ENCODE measurements around the gene INHA.

INHA gene, protein sequence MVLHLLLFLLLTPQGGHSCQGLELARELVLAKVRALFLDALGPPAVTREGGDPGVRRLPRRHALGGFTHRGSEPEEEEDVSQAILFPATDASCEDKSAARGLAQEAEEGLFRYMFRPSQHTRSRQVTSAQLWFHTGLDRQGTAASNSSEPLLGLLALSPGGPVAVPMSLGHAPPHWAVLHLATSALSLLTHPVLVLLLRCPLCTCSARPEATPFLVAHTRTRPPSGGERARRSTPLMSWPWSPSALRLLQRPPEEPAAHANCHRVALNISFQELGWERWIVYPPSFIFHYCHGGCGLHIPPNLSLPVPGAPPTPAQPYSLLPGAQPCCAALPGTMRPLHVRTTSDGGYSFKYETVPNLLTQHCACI

DNA sequence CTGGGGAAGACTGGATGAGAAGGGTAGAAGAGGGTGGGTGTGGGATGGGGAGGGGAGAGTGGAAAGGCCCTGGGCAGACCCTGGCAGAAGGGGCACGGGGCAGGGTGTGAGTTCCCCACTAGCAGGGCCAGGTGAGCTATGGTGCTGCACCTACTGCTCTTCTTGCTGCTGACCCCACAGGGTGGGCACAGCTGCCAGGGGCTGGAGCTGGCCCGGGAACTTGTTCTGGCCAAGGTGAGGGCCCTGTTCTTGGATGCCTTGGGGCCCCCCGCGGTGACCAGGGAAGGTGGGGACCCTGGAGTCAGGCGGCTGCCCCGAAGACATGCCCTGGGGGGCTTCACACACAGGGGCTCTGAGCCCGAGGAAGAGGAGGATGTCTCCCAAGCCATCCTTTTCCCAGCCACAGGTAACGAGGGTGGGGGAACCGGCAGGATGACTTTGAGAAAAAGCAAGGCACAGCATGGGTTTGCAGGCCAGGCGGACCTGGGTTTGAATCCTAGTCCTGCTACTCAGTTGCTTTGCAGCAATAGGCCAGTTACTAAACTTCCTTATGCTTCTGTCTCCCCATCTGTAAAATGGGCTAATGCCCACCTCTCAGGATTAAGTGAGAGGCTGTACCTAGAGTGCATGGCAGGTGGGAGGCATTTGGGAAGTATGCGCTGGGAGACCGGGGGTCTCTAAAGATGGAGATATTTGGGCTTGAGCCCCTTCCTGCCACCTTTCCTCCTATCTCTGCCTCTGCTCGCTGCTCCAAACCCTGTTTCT lies at the start of gene INHA:
INHA (plus strand) TSS at position 74 of the 765 bp plus-strand sequence; CDS start at position 139, 65 bp downstream.
- FAIRE-seq (no peak), DNase-seq (ENCODE audit: low spot score) (no peak)

DNA sequence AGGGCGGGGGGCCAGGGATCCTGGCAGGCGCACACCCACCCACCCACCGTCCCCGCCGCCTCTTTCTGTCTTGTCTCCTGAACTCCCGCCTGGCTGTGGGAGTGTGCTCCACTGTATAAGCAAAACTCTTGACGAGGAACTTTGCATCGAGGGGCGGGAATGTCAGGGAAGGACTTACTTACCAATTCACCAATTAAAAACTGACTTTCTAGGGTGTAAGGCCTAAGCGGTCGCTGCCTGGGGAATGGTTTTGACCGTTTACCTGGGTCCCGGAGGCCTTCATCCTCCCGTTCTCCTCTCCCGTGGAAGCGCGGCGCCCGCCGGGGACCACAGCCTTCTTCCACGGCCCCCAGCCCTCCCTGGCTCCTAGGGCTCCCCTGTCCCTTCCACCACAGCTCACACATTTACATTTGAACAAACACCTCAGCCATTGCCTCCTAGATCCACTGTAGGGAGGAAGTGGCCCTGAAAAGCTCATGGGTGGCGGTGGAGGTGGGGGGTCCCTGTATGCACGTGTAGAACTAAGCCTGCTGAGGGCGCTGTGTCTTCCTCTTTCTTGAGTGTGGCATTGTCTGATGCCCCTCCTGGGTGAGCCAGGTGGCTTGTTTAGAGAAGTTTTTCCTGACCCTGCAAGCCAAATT lies 49.0 kb upstream of the INHA start:
- FAIRE-seq (no peak), DNase-seq (ENCODE audit: low spot score) (no peak)

DNA sequence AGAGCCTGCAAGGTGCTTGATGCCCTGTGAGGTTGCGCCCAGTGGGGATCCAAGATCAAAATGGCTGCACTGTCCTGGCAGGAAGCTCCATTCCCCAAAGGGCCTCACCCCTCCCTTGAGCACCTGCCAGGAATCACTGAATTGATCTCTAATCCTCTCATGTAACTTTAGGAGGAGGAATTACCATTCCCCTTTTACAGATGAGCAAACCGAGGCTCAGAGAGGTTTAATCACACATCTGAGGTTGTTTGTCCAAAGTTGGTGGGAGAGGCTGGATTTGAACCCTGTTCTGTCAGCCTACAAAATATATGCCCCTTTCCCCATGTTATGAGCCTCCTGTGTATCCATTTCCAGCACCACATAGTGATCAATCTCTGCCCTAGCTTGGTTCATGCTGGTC lies 47.3 kb upstream of the INHA start:
- FAIRE-seq (no peak), DNase-seq (ENCODE audit: low spot score) (no peak)

DNA sequence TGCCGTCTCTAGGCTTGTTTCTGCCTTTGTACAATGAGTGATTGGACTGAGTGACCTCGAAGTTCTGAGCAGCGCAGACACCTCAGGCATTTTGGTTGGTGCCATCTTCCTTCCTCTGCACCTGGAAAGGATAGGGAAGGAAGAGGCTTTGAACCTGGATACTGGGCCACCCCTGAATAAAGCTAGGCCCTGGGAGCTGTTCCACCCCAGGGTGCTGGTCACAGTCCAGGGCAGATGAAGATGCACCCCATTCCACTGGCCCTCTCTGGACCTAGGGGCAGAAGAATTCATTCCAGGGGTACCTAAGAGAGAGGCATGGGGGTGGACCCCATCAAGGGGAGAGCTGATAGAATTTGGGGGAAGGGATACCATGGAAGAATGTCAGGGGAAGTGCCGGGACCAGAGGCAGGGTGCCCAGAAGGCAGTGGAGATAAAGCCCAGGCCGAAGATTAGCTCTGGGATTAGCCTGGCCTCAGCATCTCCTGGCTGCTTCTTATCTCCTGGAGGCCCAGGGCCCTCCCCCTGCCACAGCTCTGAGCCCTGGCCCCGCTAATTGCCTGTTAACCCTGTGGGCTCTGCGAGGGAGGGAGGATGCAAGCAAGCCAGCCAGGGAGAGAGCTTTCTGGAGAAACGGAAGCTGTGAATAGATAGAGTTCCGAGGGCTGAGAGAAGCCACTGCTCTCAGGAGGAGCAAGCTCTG lies 46.4 kb upstream of the INHA start:
- DNase-seq (ENCODE audit: low spot score) (no peak), FAIRE-seq (no peak)

DNA sequence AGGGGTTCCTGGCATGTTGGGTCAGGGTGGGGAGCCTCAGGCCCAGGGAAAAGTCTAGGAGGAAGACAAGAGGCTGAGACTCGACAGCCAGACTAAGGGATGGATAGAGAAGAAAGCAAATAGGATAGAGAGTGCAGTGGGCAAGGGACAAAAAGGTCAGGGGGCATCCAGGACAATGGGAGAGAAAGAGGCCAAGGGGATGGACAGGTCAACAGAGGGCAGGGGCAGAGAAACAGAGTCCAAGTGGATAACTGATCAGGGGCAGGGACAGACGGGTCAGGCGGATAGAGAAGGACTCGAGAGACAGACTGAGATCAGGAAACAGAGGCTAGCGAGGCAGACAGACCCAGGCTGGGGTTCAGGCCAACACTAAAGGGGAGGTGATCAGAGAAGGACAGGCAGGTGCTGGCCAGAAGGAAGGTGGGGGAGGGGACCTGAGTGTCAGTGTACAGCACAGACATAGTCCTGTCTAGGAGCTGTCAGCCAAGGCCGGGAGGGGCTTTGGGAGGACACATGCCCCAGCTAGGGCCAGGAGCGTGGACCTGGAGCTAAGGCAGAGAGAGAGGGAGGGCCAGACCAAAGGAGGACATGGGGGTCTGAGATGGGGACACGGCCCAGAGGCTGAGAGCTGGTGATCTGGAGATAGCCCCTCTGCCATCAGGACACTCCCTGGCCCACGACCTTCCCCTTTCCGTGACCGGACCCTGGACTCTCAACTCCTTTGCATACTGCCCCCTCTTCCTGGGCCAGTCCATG lies 45.6 kb upstream of the INHA start:
- FAIRE-seq (no peak), DNase-seq (ENCODE audit: low spot score) (no peak)

DNA sequence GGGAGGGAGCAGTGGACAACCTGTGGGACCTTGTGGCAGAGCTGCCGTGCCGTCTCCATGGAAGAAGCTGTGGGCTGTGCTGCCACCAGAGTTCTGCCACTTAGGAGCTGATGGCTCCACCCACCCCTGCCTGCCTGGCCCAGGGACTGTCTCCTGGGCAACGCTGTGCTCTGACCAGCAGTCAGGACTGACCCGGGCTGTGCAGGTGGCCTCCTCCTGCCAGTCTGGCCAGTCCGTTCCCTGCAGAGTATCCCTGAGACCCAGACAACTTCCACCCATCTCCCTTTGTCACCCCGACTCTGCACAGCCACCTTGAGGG lies 45.1 kb upstream of the INHA start:
- FAIRE-seq, result no peak

DNA sequence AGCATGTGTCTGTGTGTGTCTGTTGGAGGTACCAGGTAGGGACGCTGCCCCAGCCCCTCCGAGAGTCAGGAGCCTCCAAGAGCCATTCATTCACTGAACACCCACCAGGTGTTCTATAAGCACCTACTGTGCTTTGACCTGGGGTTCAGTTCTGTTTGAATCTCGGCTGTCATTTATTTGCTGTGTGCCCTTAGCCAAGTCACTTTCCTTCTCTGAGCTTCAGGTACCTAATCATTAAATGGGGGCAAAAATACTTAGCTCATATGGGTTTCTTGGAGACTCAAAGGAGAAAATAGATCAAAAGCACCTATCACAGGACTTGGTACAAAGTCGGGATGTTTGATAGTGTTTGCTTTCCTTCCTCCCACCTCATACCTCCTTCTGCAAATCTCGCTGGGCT lies 44.6 kb upstream of the INHA start:
- FAIRE-seq, result no peak
- no peak for DNase-seq (ENCODE audit: low spot score)

More for the DNA sequence above, 45.1 kb upstream of the INHA start:
- DNase-seq (ENCODE audit: low spot score), result no peak

DNA sequence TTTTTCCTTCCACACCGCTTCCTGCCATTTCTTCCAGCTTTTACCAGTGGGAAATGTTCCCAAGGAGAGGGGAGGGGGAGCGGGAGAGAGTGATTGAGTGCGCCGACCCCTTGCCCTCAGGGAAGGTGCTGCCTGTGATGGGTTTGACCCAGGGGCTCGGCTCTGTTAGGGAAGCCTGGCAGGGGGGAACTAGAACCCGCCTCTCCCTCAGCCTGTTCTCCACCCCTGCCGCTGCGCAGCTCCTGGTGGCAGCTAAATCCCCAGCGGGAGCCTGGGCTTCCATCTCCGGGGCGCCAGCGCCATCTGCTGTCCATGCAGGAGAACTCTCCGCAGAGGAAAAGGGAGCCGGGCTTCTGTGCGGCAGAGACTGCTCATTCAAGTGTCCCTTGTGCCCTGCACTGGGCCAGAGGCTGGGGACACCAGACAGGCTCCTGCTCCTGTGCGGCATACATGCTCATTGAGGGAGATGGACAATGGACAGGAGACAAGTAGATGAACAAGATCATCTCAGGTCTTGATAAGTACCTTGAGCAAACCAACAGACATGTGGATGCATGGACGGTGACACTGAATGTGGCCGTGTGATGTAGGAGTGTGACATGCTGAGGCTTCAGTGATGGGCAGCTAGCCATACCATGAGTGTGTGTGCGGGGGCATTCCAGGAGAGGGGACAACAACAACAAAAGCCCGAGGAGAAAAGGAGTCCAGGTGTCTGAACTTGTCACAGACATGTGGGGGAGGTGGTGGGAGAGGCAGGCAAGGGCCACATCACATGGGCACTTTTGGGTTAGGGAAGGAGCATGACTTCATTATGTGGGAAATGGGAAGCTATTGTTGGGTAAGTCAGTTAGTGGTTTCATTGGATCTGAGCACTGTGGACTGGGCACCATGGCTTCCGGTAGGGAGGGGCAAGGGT lies 41.8 kb upstream of the INHA start:
- no peak for FAIRE-seq
- peak; percentile 70 for DNase-seq (ENCODE audit: low spot score)

DNA sequence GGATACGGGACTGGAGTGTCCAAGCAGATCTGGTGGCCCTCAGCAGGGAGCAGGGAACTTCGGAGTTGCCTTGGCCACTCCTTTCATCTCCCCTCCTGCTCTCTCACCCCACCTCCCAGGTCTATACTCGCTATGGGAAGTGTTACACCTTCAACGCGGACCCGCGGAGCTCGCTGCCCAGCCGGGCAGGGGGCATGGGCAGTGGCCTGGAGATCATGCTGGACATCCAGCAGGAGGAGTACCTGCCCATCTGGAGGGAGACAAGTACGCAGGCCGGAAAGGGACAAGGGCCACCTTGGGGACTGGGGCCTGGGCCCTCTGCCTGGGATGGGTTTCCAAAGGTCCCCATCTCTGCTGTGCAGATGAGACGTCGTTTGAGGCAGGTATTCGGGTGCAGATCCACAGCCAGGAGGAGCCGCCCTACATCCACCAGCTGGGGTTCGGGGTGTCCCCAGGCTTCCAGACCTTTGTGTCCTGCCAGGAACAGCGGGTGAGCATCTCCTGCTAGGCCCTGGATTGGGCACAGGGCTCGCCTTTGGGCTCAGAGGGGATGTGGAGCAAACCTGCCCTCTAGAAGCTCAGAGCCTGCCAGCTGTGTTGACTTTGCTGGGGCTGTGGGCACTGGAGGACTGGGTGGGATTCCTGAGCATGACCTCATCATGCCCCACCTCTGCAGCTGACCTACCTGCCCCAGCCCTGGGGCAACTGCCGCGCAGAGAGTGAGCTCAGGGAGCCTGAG lies 40.3 kb upstream of the INHA start:
- DNase-seq (ENCODE audit: low spot score), result no peak
- no peak for FAIRE-seq

DNA sequence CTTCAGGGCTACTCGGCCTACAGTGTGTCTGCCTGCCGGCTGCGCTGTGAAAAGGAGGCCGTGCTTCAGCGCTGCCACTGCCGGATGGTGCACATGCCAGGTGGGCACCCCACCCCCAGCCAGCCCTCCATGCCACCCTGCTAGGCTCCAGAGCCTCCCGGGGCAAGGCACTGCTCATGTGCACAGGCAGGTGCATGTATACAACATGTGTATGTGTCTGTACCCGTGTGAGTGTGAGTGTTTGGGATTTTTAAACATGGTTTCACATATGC lies 39.8 kb upstream of the INHA start:
- FAIRE-seq, result no peak

DNA sequence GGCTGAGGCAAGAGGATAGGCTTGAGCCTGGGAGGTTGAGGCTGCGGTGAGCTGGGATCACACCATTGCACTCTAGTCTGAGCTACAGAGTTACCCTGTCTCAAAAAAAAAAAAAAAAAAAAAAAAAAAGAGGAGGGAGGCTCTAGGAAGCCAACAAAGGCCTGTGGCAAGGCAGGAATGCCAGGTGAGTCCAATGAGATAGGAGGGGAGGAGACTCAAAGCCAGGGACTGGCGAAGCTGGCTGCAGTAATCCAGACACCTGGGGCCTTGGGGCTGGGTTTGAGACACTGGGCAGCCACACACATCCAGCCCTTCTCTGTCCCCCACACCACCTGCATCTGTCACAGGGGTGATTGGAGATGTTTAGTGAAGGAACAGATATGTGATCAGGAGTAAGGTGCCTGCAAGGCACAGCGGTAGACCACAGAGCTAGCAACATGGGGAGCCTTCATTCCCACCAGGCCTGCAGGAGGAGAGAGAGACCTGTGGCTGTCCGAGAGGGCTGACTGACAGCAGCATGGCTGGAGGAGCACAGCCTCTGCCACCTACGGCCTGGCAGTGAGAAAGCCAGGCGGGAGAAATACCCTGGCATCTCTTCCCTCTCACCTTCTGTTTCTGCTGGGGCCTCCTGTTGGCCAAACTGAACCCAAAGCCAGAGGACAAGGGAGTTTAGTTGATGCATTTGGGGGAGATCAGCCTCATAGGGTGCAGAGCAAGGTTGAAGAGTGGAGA lies 38.0 kb upstream of the INHA start:
- no peak for FAIRE-seq

More for the DNA sequence above, 39.8 kb upstream of the INHA start:
- no peak for DNase-seq (ENCODE audit: low spot score)

DNA sequence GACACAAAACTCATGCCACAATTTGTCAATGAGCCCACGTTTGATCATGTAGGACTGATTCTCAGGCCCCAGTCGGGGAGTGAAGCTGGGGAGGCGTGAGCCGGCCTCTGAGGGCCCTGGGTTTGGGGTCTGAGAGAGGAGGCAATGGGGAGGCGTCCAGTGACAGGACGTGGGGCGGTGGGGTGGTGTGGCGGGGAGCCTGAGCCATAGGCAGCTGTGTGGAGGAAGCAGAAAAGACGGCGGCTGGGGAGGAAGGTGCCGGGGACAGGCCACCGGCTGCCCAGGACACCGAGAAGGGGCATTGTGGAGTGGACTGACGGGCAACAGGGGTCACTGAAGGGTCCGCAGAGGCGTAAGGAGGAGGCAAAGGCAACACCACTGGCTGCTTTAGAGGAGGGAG lies 35.7 kb upstream of the INHA start:
- no peak for FAIRE-seq
- DNase-seq (ENCODE audit: low spot score), result no peak

More for the DNA sequence above, 38.0 kb upstream of the INHA start:
- DNase-seq (ENCODE audit: low spot score), result no peak

DNA sequence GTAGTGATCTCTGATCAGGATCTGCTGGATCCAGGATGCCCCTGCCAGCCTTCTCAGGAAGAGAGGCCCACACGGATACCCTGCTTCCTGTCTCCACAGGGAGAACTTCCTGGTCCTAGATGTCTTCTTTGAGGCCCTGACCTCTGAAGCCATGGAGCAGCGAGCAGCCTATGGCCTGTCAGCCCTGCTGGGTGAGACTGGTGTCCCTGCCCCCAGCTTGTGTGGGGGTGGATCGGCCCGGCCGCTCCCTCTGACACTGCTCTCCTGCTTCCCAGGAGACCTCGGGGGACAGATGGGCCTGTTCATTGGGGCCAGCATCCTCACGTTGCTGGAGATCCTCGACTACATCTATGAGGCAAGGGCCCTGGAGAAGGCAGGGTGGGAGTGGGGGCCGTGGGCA lies 35.1 kb upstream of the INHA start:
- no peak for FAIRE-seq
- DNase-seq (ENCODE audit: low spot score), result no peak

DNA sequence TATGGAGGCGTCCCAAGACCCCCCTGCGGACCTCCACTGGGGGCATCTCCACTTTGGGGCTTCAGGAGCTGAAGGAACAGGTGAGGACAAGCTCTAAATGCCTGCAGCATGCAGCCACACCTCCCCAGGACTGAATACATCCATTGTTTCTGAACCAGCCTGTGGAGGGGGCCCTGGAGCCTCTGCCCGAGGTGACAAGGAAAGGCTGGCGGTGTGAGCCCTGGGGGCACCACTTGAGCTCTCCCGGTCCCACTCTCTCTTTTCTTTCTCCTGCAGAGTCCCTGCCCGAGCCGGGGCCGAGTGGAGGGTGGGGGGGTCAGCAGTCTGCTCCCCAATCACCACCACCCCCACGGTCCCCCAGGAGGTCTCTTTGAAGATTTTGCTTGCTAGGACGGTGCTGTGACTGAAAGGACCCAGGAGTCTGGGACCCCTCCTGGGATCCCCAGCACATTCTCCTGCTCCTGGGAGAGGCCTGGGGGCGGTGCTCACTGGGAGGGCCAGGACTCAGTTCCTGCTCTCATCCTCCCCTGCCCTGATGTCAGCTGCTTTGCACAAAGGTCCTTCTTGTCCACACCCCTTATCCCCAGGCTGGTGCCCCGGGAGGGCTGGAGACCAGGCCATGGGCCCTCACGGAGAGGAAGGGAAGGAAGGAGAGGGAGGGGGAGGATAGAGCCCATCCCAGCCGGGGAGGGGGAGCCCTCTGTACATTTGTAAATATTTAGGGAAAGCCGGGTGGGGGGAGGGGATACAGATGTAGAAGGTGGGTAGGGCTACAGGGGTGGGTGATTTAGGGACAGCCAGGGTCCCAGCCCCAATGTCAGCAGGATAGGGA lies 34.2 kb upstream of the INHA start:
- FAIRE-seq, result no peak
- DNase-seq (ENCODE audit: low spot score), result no peak

DNA sequence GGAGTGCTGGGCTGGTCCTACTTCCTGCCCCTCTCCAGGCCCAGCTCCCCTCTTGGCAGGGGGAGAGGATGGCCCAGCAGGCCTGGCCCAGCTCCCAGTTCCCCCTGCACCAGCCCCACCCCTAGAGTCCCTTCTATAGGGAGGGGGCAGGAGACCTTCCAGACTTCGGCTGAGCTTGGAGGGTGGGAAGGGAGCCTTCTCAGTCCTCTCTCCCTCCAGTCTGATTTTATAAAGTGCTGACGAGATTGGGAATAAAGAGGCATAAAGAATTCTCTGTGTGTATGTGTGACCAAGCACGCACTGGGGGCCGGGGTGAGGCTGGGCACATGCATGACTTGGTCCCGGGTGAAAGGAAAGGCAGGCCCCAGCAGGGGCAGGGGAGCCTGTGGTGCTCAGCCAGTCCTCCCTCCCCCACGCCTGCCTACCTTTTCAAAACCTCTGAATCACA lies 33.6 kb upstream of the INHA start:
- DNase-seq (ENCODE audit: low spot score) (no peak), FAIRE-seq (no peak)

DNA sequence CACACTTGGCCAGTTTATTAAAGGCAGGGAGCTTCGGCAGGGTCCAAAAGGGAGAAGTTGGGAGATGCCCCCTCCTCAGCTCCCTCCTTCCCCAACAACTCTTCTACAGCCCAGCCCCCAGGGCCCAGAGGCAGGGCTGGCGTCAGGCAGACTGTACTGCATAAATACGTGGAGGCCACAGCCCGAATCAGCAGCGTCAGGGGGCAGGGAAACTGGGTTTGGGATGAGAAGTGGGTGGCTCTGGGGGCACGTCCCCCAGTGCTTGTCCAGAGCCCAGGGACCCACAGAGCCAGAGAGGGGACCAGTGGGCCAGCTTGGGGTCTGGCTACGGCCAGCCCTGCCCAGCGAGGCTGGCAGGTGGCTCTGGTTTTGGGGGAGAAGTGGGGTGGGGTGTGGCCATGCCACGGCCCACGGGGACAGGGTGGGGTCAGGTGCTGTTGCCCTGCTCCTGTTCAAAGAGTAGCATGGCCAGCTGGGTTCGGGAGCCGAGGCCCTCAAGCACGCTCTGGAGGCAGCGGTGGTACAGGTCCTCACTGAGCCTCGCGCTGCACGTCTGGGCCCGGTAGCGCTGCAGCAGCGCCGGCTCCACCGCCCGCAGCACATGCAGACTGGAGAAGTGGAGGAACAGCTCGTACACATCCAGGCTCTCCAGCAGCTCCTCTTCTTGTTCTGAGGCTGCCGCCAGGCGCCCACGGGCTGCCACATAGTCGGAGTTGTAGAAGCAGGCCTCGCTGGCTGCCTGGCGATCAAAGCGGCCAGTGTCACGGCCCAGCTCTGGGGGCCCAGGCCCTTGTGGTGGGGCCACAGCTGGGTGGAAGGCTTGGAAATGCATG lies 32.9 kb upstream of the INHA start:
- FAIRE-seq (no peak), DNase-seq (ENCODE audit: low spot score) (no peak)
